ENCODE measurements around the gene BRD3OS. TPM values are rescaled to one million over a fixed set of nuclear protein-coding genes. Genes with fewer than 3 reads are reported as not detected.

Gene BRD3OS
- total RNA-seq, 2 experiments from 2014 or later, result 13.7 to 21.6 TPM

DNA sequence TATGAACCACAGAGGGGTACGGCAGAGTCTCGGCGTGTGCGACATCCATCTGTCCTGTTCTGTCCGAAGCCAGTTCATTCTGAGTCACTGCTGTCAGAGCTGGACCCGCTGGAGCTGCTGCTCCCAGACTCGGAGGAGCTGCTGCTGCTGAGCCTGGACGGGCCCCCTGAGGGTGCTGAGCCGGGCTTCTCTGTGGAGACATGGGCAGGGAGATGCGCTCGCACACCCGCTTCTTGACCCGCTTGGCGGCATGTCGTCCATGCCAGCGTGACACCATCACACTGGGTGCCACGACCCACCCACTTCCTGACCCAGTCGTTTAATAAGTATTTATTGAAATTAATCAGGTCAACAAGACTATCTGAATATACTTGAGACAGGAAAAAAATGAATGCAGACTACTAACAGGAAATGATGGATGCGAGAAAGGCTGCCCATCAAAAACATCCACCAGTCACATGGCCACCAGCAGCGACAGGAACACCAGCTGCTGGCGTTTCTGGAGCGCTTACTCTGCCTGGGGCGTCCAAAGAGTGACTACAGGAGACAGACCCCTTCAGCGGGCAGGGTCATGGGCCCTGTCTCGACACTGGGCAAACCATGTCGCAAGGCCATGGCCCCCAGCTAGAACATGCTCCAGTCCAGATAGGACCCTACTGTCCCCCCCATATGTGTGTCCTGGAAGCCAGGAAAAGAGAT is 8.4 kb downstream of the BRD3OS start:
- no peaks in the 10 kb centered on the region for H3K4me1 ChIP-seq (ENCODE audit: insufficient read depth, low read length, poor library complexity, severe bottlenecking)
- POLR2A ChIA-PET, result no interaction called here
- intact Hi-C loops (cut with micrococcal nuclease; ENCODE audit: unreplicated experiment), result no loop called here
- no peak for TF ChIP-seq EZH2phosphoT487 (IDR thresholded peaks at IDR 0.05; ENCODE audit: borderline replicate concordance, low read depth, low read length)
- TF ChIP-seq, protein P1, sequence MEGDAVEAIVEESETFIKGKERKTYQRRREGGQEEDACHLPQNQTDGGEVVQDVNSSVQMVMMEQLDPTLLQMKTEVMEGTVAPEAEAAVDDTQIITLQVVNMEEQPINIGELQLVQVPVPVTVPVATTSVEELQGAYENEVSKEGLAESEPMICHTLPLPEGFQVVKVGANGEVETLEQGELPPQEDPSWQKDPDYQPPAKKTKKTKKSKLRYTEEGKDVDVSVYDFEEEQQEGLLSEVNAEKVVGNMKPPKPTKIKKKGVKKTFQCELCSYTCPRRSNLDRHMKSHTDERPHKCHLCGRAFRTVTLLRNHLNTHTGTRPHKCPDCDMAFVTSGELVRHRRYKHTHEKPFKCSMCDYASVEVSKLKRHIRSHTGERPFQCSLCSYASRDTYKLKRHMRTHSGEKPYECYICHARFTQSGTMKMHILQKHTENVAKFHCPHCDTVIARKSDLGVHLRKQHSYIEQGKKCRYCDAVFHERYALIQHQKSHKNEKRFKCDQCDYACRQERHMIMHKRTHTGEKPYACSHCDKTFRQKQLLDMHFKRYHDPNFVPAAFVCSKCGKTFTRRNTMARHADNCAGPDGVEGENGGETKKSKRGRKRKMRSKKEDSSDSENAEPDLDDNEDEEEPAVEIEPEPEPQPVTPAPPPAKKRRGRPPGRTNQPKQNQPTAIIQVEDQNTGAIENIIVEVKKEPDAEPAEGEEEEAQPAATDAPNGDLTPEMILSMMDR (conservative IDR thresholded peaks at IDR 0.05; ENCODE audit: low read length), result no peak
- H4K20me1 ChIP-seq (ENCODE audit: insufficient read depth, low read length), result no peaks in the 10 kb centered on the region
- CTCF ChIA-PET (ENCODE audit: unreplicated experiment), result no interaction called here
- DNase-seq (ENCODE audit: low spot score), result no peak
- H3K4me3 ChIP-seq (ENCODE audit: low read depth, low read length, poor library complexity, severe bottlenecking), result no peak overlapping the region
- no peak overlapping the region for H2AFZ ChIP-seq (ENCODE audit: low read length)
- no peak overlapping the region for H3K4me2 ChIP-seq (ENCODE audit: low read length)
- peaks cover 12% of the 10 kb centered on the region; the same call in 1 of the 2 replicates for H3K36me3 ChIP-seq (ENCODE audit: insufficient read depth, low read length)
- BruUV-seq (replicated peaks), result no TSS peak
- no peaks in the 10 kb centered on the region for H3K9me3 ChIP-seq (ENCODE audit: low read length)
- no peaks in the 10 kb centered on the region for H3K9me2 ChIP-seq (ENCODE audit: insufficient read depth, low read length)
- no peak overlapping the region for H3K27ac ChIP-seq (ENCODE audit: low read depth, low read length, poor library complexity, severe bottlenecking)
- no peaks in the 10 kb centered on the region for H3K79me2 ChIP-seq (ENCODE audit: insufficient read depth, low read depth, low read length)

GRCh38 chr9:134034215-134035040 is 9.1 kb downstream of the BRD3OS start:
- no TSS peak for BruUV-seq (replicated peaks)
- Histone ChIP-seq H3K27ac (ENCODE audit: low read depth, low read length, poor library complexity, severe bottlenecking) (no peak overlapping the region), H3K36me3 (ENCODE audit: insufficient read depth, low read length) (peaks cover 12% of the 10 kb centered on the region; the same call in 1 of the 2 replicates), H3K4me2 (ENCODE audit: low read length) (no peak overlapping the region), H3K79me2 (ENCODE audit: insufficient read depth, low read depth, low read length) (no peaks in the 10 kb centered on the region), H4K20me1 (ENCODE audit: insufficient read depth, low read length) (no peaks in the 10 kb centered on the region), H3K9me3 (ENCODE audit: low read length) (no peaks in the 10 kb centered on the region), H2AFZ (ENCODE audit: low read length) (no peak overlapping the region), H3K4me1 (ENCODE audit: insufficient read depth, low read length, poor library complexity, severe bottlenecking) (no peaks in the 10 kb centered on the region), H3K4me3 (ENCODE audit: low read depth, low read length, poor library complexity, severe bottlenecking) (no peak overlapping the region), H3K9me2 (ENCODE audit: insufficient read depth, low read length) (no peaks in the 10 kb centered on the region)
- ChIA-PET CTCF (ENCODE audit: unreplicated experiment) (no interaction called here), POLR2A (no interaction called here)
- DNase-seq (ENCODE audit: low spot score), result no peak
- no peak for TF ChIP-seq EZH2phosphoT487 (IDR thresholded peaks at IDR 0.05; ENCODE audit: borderline replicate concordance, low read depth, low read length)
- TF ChIP-seq, protein P1 (conservative IDR thresholded peaks at IDR 0.05; ENCODE audit: low read length), result no peak
- intact Hi-C loops (cut with micrococcal nuclease; ENCODE audit: unreplicated experiment), result no loop called here

All from OCI-LY7 (cell line).